GM12865 (cell line): ENCODE results near the gene TNFRSF12A.
"Not testable (repeated sequence)": the region's sequence is repeated elsewhere in the genome, so short reads cannot be mapped to it uniquely, and the experiment has no call there.

Experiments used
- DNase-seq: peaks from one replicate; pipeline ENCODE4 v3.0.0; 2010; ENCODE audit warnings: low read depth
- H3K4me3 ChIP-seq: 2 replicates; pipeline ENCODE4 v1.5.1; 2011; ENCODE audit warnings: mild to moderate bottlenecking, low read depth, low read length, control low read depth
- CTCF ChIP-seq: IDR thresholded peaks from 2 replicates; pipeline ENCODE4 v1.5.1; 2011; ENCODE audit warnings: low read length, control low read depth, low read depth, inconsistent platforms; ENCODE audit not compliant: insufficient read depth; ENCODE audit errors: missing control alignments

TNFRSF12A gene

GRCh38 chr16:3068487-3068886, 48.3 kb downstream of the TNFRSF12A start:
- H3K4me3 ChIP-seq = no peak overlapping the region
- no peak for TF ChIP-seq CTCF
- DNase-seq = no peak

- not testable (repeated sequence) for H3K4me3 ChIP-seq, DNase-seq
Measured at GRCh38 chr16:3069146-3069545, 49.0 kb downstream of the TNFRSF12A start.

- TF ChIP-seq CTCF = no peak
- DNase-seq = no peak
- H3K4me3 ChIP-seq = no peak overlapping the region
Measured at GRCh38 chr16:3070608-3071111, 50.5 kb downstream of the TNFRSF12A start.

GRCh38 chr16:3071655-3072054, 51.5 kb downstream of the TNFRSF12A start:
- H3K4me3 ChIP-seq = no peak overlapping the region
- TF ChIP-seq CTCF = no peak
- DNase-seq = no peak
